SU-DHL-6 (cell line): ENCODE results near the gene VDAC1.

Experiments
- H2AFZ ChIP-seq: fragments of 200-600 bp; sonication (generic); 2 replicates; pipeline ENCODE4 v1.6.1; 2014; ENCODE audit warnings: low read depth, mild to moderate bottlenecking, moderate library complexity, mixed read lengths, antibody characterized with exemption, low read length; ENCODE audit not compliant: severe bottlenecking
- H3F3A ChIP-seq: fragments of 200-600 bp; shearing (Covaris generic); 2 replicates; pipeline ENCODE4 v1.6.0; 2016; ENCODE audit warnings: antibody characterized with exemption, mild to moderate bottlenecking; ENCODE audit not compliant: insufficient read depth
- H3K27ac ChIP-seq: fragments of 200-600 bp; sonication (generic); 2 replicates; pipeline ENCODE4 v1.5.1; 2016; ENCODE audit warnings: low read depth, mild to moderate bottlenecking, low read length, moderate library complexity, mixed read lengths
- H3K27me3 ChIP-seq: fragments of 200-600 bp; sonication (generic), shearing (Covaris generic); 2 replicates; pipeline ENCODE4 v1.6.0; 2014; ENCODE audit warnings: mild to moderate bottlenecking, low read length
- H3K36me3 ChIP-seq: fragments of 200-600 bp; sonication (generic); 2 replicates; pipeline ENCODE4 v1.6.1; 2014; ENCODE audit warnings: mild to moderate bottlenecking, low read length, mixed read lengths
- H3K4me2 ChIP-seq: fragments of 300-600, 200-600 bp; shearing (Covaris generic), sonication (generic); 2 replicates; pipeline ENCODE4 v1.6.0; 2014; ENCODE audit warnings: low read length, low read depth, mild to moderate bottlenecking; ENCODE audit not compliant: poor library complexity, severe bottlenecking
- H3K4me3 ChIP-seq: fragments of 200-600 bp; sonication (generic); 2 replicates; pipeline ENCODE4 v1.5.1; 2014; ENCODE audit warnings: antibody characterized with exemption, low read length, mild to moderate bottlenecking, mixed read lengths; ENCODE audit not compliant: insufficient read depth, poor library complexity, severe bottlenecking
- H3K79me2 ChIP-seq: fragments of 200-600 bp; sonication (generic); 2 replicates; pipeline ENCODE4 v1.6.1; 2014; ENCODE audit warnings: mild to moderate bottlenecking, low read length, moderate library complexity; ENCODE audit not compliant: insufficient read depth
- H3K9ac ChIP-seq: fragments of 200-600 bp; sonication (generic); 2 replicates; pipeline ENCODE4 v1.7.0; 2014; ENCODE audit warnings: mild to moderate bottlenecking, low read length
- H3K9me2 ChIP-seq: fragments of 200-600 bp; sonication (generic); replicated peaks from 2 replicates; pipeline ENCODE4 v1.6.1; 2014; ENCODE audit warnings: low read length; ENCODE audit not compliant: insufficient read depth
- H3K9me3 ChIP-seq: fragments of 200-600 bp; sonication (generic); 2 replicates; pipeline ENCODE4 v1.6.1; 2014; ENCODE audit warnings: low read length, mixed read lengths; ENCODE audit not compliant: insufficient read depth
- H4K20me1 ChIP-seq: fragments of 200-600 bp; sonication (generic); 2 replicates; pipeline ENCODE4 v1.6.1; 2014; ENCODE audit warnings: low read depth, mild to moderate bottlenecking, antibody characterized with exemption, low read length, moderate library complexity, mixed read lengths
- CTCF ChIP-seq: fragments of 200-600 bp; sonication (generic); IDR thresholded peaks from one replicate; pipeline ENCODE4 v1.5.1; 2017; ENCODE audit warnings: antibody characterized with exemption, mild to moderate bottlenecking, low read length, moderate library complexity; ENCODE audit not compliant: insufficient read depth, poor library complexity, severe bottlenecking
- EZH2phosphoT487 ChIP-seq: fragments of 200-600 bp; sonication (generic), shearing (Covaris generic); conservative IDR thresholded peaks from 2 replicates; pipeline ENCODE4 v1.6.1; 2018; ENCODE audit warnings: mild to moderate bottlenecking, antibody characterized with exemption, low read length, moderate library complexity, mixed read lengths

Gene VDAC1

GRCh38 chr5:133931546-133931945, 73.2 kb downstream of the VDAC1 start:
- Histone ChIP-seq H2AFZ (no peak overlapping the region), H3K27me3 (no peaks in the 10 kb centered on the region), H3K9ac (no peak overlapping the region), H3F3A (no peaks in the 10 kb centered on the region), H3K4me3 (no peak overlapping the region), H3K9me3 (no peaks in the 10 kb centered on the region), H3K79me2 (no peaks in the 10 kb centered on the region), H3K36me3 (no peaks in the 10 kb centered on the region), H3K27ac (no peak overlapping the region), H3K4me2 (no peak overlapping the region), H3K9me2 (no peaks in the 10 kb centered on the region), H4K20me1 (no peaks in the 10 kb centered on the region)
- TF ChIP-seq CTCF (no peak), EZH2phosphoT487 (no peak)

- TF ChIP-seq EZH2phosphoT487: no peak
- TF ChIP-seq CTCF: no peak
- H3K9ac ChIP-seq: no peak overlapping the region
- H3K79me2 ChIP-seq: no peaks in the 10 kb centered on the region
- H3K27me3 ChIP-seq: no peaks in the 10 kb centered on the region
- no peaks in the 10 kb centered on the region for H3K9me3 ChIP-seq
- H3K9me2 ChIP-seq: no peaks in the 10 kb centered on the region
- no peaks in the 10 kb centered on the region for H3K36me3 ChIP-seq
- no peaks in the 10 kb centered on the region for H3F3A ChIP-seq
- no peak overlapping the region for H3K4me2 ChIP-seq
- H3K4me3 ChIP-seq: no peak overlapping the region
- no peaks in the 10 kb centered on the region for H4K20me1 ChIP-seq
- H3K27ac ChIP-seq: no peak overlapping the region
- H2AFZ ChIP-seq: no peak overlapping the region
Measured at GRCh38 chr5:133930813-133931090, 74.0 kb downstream of the VDAC1 start.

GRCh38 chr5:133930061-133930812, 74.5 kb downstream of the VDAC1 start:
- Histone ChIP-seq H3K9ac (no peak overlapping the region), H3K79me2 (no peaks in the 10 kb centered on the region), H3K9me3 (no peaks in the 10 kb centered on the region), H3F3A (no peaks in the 10 kb centered on the region), H3K27ac (no peak overlapping the region), H3K4me2 (no peak overlapping the region), H3K36me3 (no peaks in the 10 kb centered on the region), H2AFZ (no peak overlapping the region), H3K9me2 (no peaks in the 10 kb centered on the region), H4K20me1 (no peaks in the 10 kb centered on the region), H3K27me3 (no peaks in the 10 kb centered on the region), H3K4me3 (no peak overlapping the region)
- TF ChIP-seq CTCF: no peak
